Right lobe of liver (tissue), 6 donors: ENCODE results near the gene CDH13. TPM values are rescaled to one million over a fixed set of nuclear protein-coding genes. Genes with fewer than 3 reads are reported as not detected.

Experiments used
- ATAC-seq, 4 donors: fragments of 200-7000 bp; cut with Tn5 transposase; one replicate each; pipeline ENCODE4 v1.9.1; 2020; ENCODE audit warnings: mild to moderate bottlenecking in 4 of 4, moderate library complexity in 4 of 4
- DNase-seq, 3 donors: peaks; one replicate each; pipeline ENCODE4 v3.0.0-alpha.2; 2020
- H3K27ac ChIP-seq, 3 donors: fragments of 200-600 bp; one replicate each; pipeline ENCODE4 v1.8.0; 2022
- H3K27me3 ChIP-seq, 2 donors: fragments of 200-600 bp; one replicate each; pipeline ENCODE4 v1.8.0; 2022
- H3K36me3 ChIP-seq, 4 donors: fragments of 200-600 bp; sonication (generic) in 1 of 4; one replicate each; pipeline versions ENCODE4 v1.5.1 to v1.8.0; 2017 to 2022; ENCODE audit warnings: control low read depth in 1 of 4
- H3K4me1 ChIP-seq, 4 donors: fragments of 200-600 bp; sonication (generic) in 1 of 4; one replicate each; pipeline versions ENCODE4 v1.5.1 to v1.8.0; 2017 to 2022; ENCODE audit warnings: control low read depth in 1 of 4
- H3K4me3 ChIP-seq, 3 donors: fragments of 200-600 bp; one replicate each; pipeline ENCODE4 v1.8.0; 2022
- H3K9me3 ChIP-seq, 4 donors: fragments of 200-600 bp; sonication (generic) in 1 of 4; one replicate each; pipeline versions ENCODE4 v1.5.1 to v1.8.0; 2017 to 2022; ENCODE audit warnings: control low read depth in 1 of 4
- CTCF ChIP-seq, 4 donors: fragments of 200-600 bp in 3 of 4; fragments of 450-650 bp in 1 of 4; IDR thresholded peaks; one replicate each; pipeline versions ENCODE4 v1.5.1 to v1.8.0; 2016 to 2022; ENCODE audit warnings: antibody characterized with exemption in 4 of 4, mild to moderate bottlenecking in 2 of 4
- POLR2A ChIP-seq: fragments of 450-650 bp; IDR thresholded peaks from one replicate; pipeline ENCODE4 v1.6.1; 2017; ENCODE audit warnings: antibody characterized with exemption, mild to moderate bottlenecking
- WGBS: methylation state at CpG from one replicate; pipeline ENCODE4 v1.1.6; 2018; ENCODE audit warnings: low coverage, low lambda C conversion rate; ENCODE audit not compliant: insufficient coverage; ENCODE audit errors: missing lambda C conversion rate; 5-methylcytosine and 5-hydroxymethylcytosine counted together
- intact Hi-C, 2 donors: fragments of 100-400 bp; cut with DNase I; formaldehyde crosslinking; loops; one replicate each; pipeline versions ENCODE4 v1.11.2 to v1.14.1; 2022
- total RNA-seq, 6 experiments: library from RNA; depleted of rRNA in 2 of 6; stranded (reverse); fragments of >200 nt in 2 of 6; fragmentation: NEBNext Ultra II Directional in 3 of 6; extraction: Animal tissue kit (Norgen Biotek cat#: 25700) in 3 of 6; gene quantifications; one replicate each; pipeline versions ENCODE4 v1.1.0 to v1.2.4, GENCODE V29; 2016 to 2023
- donor health status: DM: no; HTN: yes; CAD: no.
- donor health status: DM: no; HTN: no; CAD: no.
- donor health status: DM: no; HTN: no; CAD: no.
- donor health status: DM: no; HTN: yes; CAD: no.
- donor health status: DM: no; HTN: yes; CAD: no.

Gene CDH13
- total RNA-seq, 6 experiments from 2014 or later = 0.13 to 4.6 (median 0.49) TPM

GRCh38 chr16:83164816-83165215 is 538.0 kb downstream of the CDH13 start:
- no peak for DNase-seq
- no peak overlapping the region for H3K4me3 ChIP-seq
- no peaks in the 10 kb centered on the region for H3K9me3 ChIP-seq
- 36% methylated on average over 3 of the region's 3 CpGs for WGBS
- no peaks in the 10 kb centered on the region for H3K4me1 ChIP-seq
- ATAC-seq = no peak
- no peaks in the 10 kb centered on the region for H3K36me3 ChIP-seq
- TF ChIP-seq CTCF (IDR thresholded peaks at IDR 0.05) = no peak
- TF ChIP-seq POLR2A = no peak
- no peaks in the 10 kb centered on the region for H3K27me3 ChIP-seq
- no peak overlapping the region for H3K27ac ChIP-seq
- intact Hi-C loops = no loop called here

- WGBS = 24% methylated on average over 3 of the region's 3 CpGs
- H3K4me3 ChIP-seq = no peak overlapping the region
- intact Hi-C loops = no loop called here
- H3K9me3 ChIP-seq = no peaks in the 10 kb centered on the region
- no peaks in the 10 kb centered on the region for H3K27me3 ChIP-seq
- ATAC-seq = no peak
- DNase-seq = no peak
- TF ChIP-seq POLR2A (no peak), CTCF (IDR thresholded peaks at IDR 0.05) (no peak)
- no peaks in the 10 kb centered on the region for H3K4me1 ChIP-seq
- H3K36me3 ChIP-seq = no peaks in the 10 kb centered on the region
- H3K27ac ChIP-seq = no peak overlapping the region
These were observed 544.6 kb downstream of the CDH13 start for GRCh38 chr16:83171396-83171795.

GRCh38 chr16:83174671-83175070 is 547.9 kb downstream of the CDH13 start:
- H3K9me3 ChIP-seq = no peaks in the 10 kb centered on the region
- no peaks in the 10 kb centered on the region for H3K27me3 ChIP-seq
- H3K36me3 ChIP-seq = no peaks in the 10 kb centered on the region
- H3K27ac ChIP-seq = no peak overlapping the region
- ATAC-seq = no peak
- no peak for DNase-seq
- TF ChIP-seq POLR2A = no peak
- no peak for TF ChIP-seq CTCF (IDR thresholded peaks at IDR 0.05)
- H3K4me3 ChIP-seq = no peak overlapping the region
- intact Hi-C loops = no loop called here
- H3K4me1 ChIP-seq = no peaks in the 10 kb centered on the region

GRCh38 chr16:83176802-83177201 is 550.0 kb downstream of the CDH13 start:
- TF ChIP-seq POLR2A = no peak
- TF ChIP-seq CTCF (IDR thresholded peaks at IDR 0.05) = no peak
- Histone ChIP-seq H3K4me1 (no peaks in the 10 kb centered on the region), H3K27me3 (no peaks in the 10 kb centered on the region), H3K27ac (no peak overlapping the region), H3K9me3 (no peaks in the 10 kb centered on the region), H3K4me3 (no peak overlapping the region), H3K36me3 (no peaks in the 10 kb centered on the region)
- intact Hi-C loops = no loop called here
- no peak for DNase-seq
- WGBS = 49% methylated on average over 3 of the region's 4 CpGs
- ATAC-seq = no peak

GRCh38 chr16:83185902-83186301 is 559.1 kb downstream of the CDH13 start:
- no peaks in the 10 kb centered on the region for H3K9me3 ChIP-seq
- no peak for ATAC-seq
- H3K4me1 ChIP-seq = no peaks in the 10 kb centered on the region
- H3K36me3 ChIP-seq = no peaks in the 10 kb centered on the region
- DNase-seq = no peak
- no peaks in the 10 kb centered on the region for H3K27me3 ChIP-seq
- 70% methylated on average over 6 of the region's 6 CpGs for WGBS
- intact Hi-C loops = no loop called here
- no peak overlapping the region for H3K27ac ChIP-seq
- no peak overlapping the region for H3K4me3 ChIP-seq
- no peak for TF ChIP-seq POLR2A
- TF ChIP-seq CTCF (IDR thresholded peaks at IDR 0.05) = no peak
